K562 (cell line): ENCODE data around the gene MXD3. TPM values are rescaled to one million over a fixed set of nuclear protein-coding genes. Genes with fewer than 3 reads are reported as not detected.

ENCODE experiments used
- ARID4B ChIP-seq: sonication (generic); formaldehyde crosslinking; IDR thresholded peaks from 2 replicates; pipeline ENCODE4 v1.8.0; 2022; ENCODE audit warnings: mild to moderate bottlenecking, missing genetic modification reagents
- CBX2 ChIP-seq: fragments of 200-600 bp; sonication (generic); IDR thresholded peaks from one replicate; pipeline ENCODE4 v1.6.1; 2012; ENCODE audit warnings: mild to moderate bottlenecking, low read length, inconsistent platforms; ENCODE audit not compliant: insufficient read depth, poor library complexity, severe bottlenecking
- CHAMP1 ChIP-seq: fragments of 450-650 bp; IDR thresholded peaks from 2 replicates; pipeline ENCODE4 v1.6.1; 2016; ENCODE audit warnings: mild to moderate bottlenecking
- CREBBP ChIP-seq: IDR thresholded peaks from one replicate; pipeline ENCODE4 v1.6.1; 2012; ENCODE audit warnings: low read depth, mild to moderate bottlenecking, control low read depth, inconsistent platforms, low read length
- DIDO1 ChIP-seq: fragments of 450-650 bp; IDR thresholded peaks from 2 replicates; pipeline ENCODE4 v1.6.1; 2016; ENCODE audit warnings: low read depth, missing biosample characterization, missing genetic modification characterization
- E4F1 ChIP-seq: fragments of 250-450 bp; sonication (Bioruptor Pico); IDR thresholded peaks from 2 replicates; pipeline ENCODE4 v1.5.0; 2021; ENCODE audit warnings: mild to moderate bottlenecking, borderline replicate concordance
- EWSR1 ChIP-seq: fragments of 450-650 bp; IDR thresholded peaks from 2 replicates; pipeline ENCODE4 v1.6.1; 2018; ENCODE audit warnings: borderline replicate concordance, mild to moderate bottlenecking, low read depth, moderate library complexity; ENCODE audit not compliant: partially characterized antibody
- MED1 ChIP-seq: sonication (generic); formaldehyde crosslinking; IDR thresholded peaks from 2 replicates; pipeline ENCODE4 v1.8.1; 2023; ENCODE audit warnings: missing genetic modification reagents, borderline replicate concordance
- MITF ChIP-seq: IDR thresholded peaks from 2 replicates; pipeline ENCODE4 v1.6.1; 2014; ENCODE audit warnings: antibody characterized with exemption
- NFE2 ChIP-seq: IDR thresholded peaks from 2 replicates; pipeline ENCODE4 v1.6.1; 2014; ENCODE audit warnings: antibody characterized with exemption, low read depth
- NR2C2 ChIP-seq, 2 experiments: fragments of 200-800 bp in 1 of 2; sonication (Bioruptor generic) in 1 of 2; sonication (generic) in 1 of 2; formaldehyde crosslinking in 1 of 2; IDR thresholded peaks; 2 replicates each; pipeline versions ENCODE4 v1.6.1 to v1.8.0; 2016 to 2022; ENCODE audit warnings: mild to moderate bottlenecking in 1 of 2, missing compliant biosample characterization in 1 of 2, missing genetic modification characterization in 1 of 2, missing genetic modification reagents in 1 of 2
- RNF2 ChIP-seq: sonication (generic); IDR thresholded peaks from 2 replicates; pipeline ENCODE4 v1.6.1; 2016
- SIN3A ChIP-seq, 2 experiments: fragments of 150-350 bp in 1 of 2; IDR thresholded peaks; 2 replicates each; pipeline ENCODE4 v1.6.1; 2011 to 2016; ENCODE audit warnings: borderline replicate concordance in 2 of 2, low read depth in 2 of 2, low read length in 2 of 2, mild to moderate bottlenecking in 2 of 2, moderate library complexity in 2 of 2; ENCODE audit not compliant: control insufficient read depth in 1 of 2
- THRAP3 ChIP-seq: fragments of 450-650 bp; IDR thresholded peaks from 2 replicates; pipeline ENCODE4 v1.6.1; 2016; ENCODE audit warnings: mild to moderate bottlenecking, inconsistent platforms, borderline replicate concordance
- ZKSCAN3 ChIP-seq: fragments of 250-450 bp; sonication (Bioruptor Pico); IDR thresholded peaks from 2 replicates; pipeline ENCODE4 v1.4.0; 2020
- ZNF143 ChIP-seq: sonication (generic); formaldehyde crosslinking; IDR thresholded peaks from 2 replicates; pipeline ENCODE4 v1.9.0; 2022; ENCODE audit warnings: mild to moderate bottlenecking, missing genetic modification reagents
- ZNF830 ChIP-seq: fragments of 250-450 bp; sonication (Bioruptor Pico); IDR thresholded peaks from 2 replicates; pipeline ENCODE4 v1.5.0; 2021; ENCODE audit warnings: mild to moderate bottlenecking
- polyA plus RNA-seq, 8 experiments: library from polyadenylated mRNA; depleted of rRNA in 4 of 8; stranded (reverse) in 5 of 8; unstranded in 3 of 8; fragments of >200 nt; fragmentation: Nextera tagmentation in 2 of 8; fragmentation: Illumina TruSeq in 1 of 8; extraction: Ambion mirVana in 2 of 8; extraction: Trizol in 1 of 8; gene quantifications; 2 replicates each; pipeline versions ENCODE4 v1.2.1 to v1.2.3, GENCODE V29; 2011 to 2014; ENCODE audit warnings: inconsistent platforms in 1 of 8, missing spikeins in 1 of 8
- total RNA-seq, 7 experiments: library from RNA; depleted of rRNA in 6 of 7; stranded (reverse); fragments of >200 nt in 6 of 7; fragmentation: Illumina TruSeq in 2 of 7; extraction: Trizol in 2 of 7; gene quantifications; 2 replicates each; pipeline versions ENCODE4 v1.2.1 to v1.2.3, GENCODE V29; 2011 to 2021; ENCODE audit warnings: low replicate concordance in 1 of 7

Gene MXD3
- total and polyA plus RNA-seq, 9 of the 15 experiments (the other 6 are each of a cell fraction or from before 2014, with no cell fraction given) = 0.28 to 24.8 (median 4.5) TPM

- TF ChIP-seq ZNF143 (CRISPR knock-in tag) (no peak), NR2C2 (CRISPR knock-in tag; IDR thresholded peaks at IDR 0.05) (no peak), NR2C2 (tag; IDR thresholded peaks at IDR 0.05) (no peak), NFE2 (no peak), ZNF830 (CRISPR knock-in tag) (no peak), DIDO1 (tag) (no peak), MITF (no peak), CREBBP (no peak), MED1 (no peak), CHAMP1 (no peak), CBX2 (no peak), SIN3A (IDR thresholded peaks at IDR 0.05; ENCODE audit: borderline replicate concordance in 2 of 2, control insufficient read depth in 1 of 2, low read depth in 2 of 2, low read length in 2 of 2) (no peak), ARID4B (CRISPR knock-in tag) (no peak; the same call in 1 of the 2 replicates), THRAP3 (no peak), RNF2 (no peak), ZKSCAN3 (CRISPR knock-in tag) (no peak), E4F1 (CRISPR knock-in tag) (no peak), EWSR1 (no peak)
These were observed 11.3 kb downstream of the MXD3 start (continued) for GRCh38 chr5:177300236-177300880.
